ENCODE data around the gene BOK.

DNA sequence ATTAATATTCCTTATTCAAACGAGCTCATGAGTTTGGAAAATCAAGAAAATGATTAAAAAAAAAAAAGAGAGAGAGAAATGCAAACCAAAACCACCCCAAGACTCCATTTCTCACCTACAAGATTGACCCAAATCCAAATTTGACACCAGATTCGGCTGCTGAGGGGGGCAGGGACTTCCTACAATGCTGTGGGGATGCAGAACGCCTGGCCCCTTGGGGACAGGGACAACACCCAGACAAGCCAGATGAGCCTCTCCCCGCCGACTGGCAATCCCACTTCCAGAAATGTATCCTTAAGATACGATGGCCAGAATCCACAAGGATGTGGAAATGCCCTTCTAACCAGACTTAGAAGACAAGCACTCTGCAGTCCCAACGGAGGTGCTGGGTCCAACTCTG, 20.7 kb downstream of the BOK start:
- no peak for TF ChIP-seq CBX5 (IDR thresholded peaks at IDR 0.05; ENCODE audit: low read depth)
- TF ChIP-seq, protein P1, sequence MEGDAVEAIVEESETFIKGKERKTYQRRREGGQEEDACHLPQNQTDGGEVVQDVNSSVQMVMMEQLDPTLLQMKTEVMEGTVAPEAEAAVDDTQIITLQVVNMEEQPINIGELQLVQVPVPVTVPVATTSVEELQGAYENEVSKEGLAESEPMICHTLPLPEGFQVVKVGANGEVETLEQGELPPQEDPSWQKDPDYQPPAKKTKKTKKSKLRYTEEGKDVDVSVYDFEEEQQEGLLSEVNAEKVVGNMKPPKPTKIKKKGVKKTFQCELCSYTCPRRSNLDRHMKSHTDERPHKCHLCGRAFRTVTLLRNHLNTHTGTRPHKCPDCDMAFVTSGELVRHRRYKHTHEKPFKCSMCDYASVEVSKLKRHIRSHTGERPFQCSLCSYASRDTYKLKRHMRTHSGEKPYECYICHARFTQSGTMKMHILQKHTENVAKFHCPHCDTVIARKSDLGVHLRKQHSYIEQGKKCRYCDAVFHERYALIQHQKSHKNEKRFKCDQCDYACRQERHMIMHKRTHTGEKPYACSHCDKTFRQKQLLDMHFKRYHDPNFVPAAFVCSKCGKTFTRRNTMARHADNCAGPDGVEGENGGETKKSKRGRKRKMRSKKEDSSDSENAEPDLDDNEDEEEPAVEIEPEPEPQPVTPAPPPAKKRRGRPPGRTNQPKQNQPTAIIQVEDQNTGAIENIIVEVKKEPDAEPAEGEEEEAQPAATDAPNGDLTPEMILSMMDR (IDR thresholded peaks at IDR 0.05 in 2 of 3, conservative IDR thresholded peaks at IDR 0.05 in 1 of 3; ENCODE audit: control insufficient read depth in 2 of 3, extremely low read depth in 1 of 3, insufficient read depth in 1 of 3, low read depth in 3 of 3, low read length in 3 of 3) = no peak
- no peak for TF ChIP-seq BACH1 (IDR thresholded peaks at IDR 0.05; ENCODE audit: borderline replicate concordance)
- TF ChIP-seq, protein P2, sequence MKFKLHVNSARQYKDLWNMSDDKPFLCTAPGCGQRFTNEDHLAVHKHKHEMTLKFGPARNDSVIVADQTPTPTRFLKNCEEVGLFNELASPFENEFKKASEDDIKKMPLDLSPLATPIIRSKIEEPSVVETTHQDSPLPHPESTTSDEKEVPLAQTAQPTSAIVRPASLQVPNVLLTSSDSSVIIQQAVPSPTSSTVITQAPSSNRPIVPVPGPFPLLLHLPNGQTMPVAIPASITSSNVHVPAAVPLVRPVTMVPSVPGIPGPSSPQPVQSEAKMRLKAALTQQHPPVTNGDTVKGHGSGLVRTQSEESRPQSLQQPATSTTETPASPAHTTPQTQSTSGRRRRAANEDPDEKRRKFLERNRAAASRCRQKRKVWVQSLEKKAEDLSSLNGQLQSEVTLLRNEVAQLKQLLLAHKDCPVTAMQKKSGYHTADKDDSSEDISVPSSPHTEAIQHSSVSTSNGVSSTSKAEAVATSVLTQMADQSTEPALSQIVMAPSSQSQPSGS (IDR thresholded peaks at IDR 0.05; ENCODE audit: low read length) = no peak
- no peak for TF ChIP-seq CHD4 (IDR thresholded peaks at IDR 0.05)
- no peak for TF ChIP-seq JUND (IDR thresholded peaks at IDR 0.05; ENCODE audit: low read depth, low read length)
- TF ChIP-seq, protein P3, sequence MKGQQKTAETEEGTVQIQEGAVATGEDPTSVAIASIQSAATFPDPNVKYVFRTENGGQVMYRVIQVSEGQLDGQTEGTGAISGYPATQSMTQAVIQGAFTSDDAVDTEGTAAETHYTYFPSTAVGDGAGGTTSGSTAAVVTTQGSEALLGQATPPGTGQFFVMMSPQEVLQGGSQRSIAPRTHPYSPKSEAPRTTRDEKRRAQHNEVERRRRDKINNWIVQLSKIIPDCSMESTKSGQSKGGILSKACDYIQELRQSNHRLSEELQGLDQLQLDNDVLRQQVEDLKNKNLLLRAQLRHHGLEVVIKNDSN (IDR thresholded peaks at IDR 0.05; ENCODE audit: borderline replicate concordance, extremely low read length, insufficient read depth, low read depth, low read length) = no peak
- TF ChIP-seq FOXM1 (IDR thresholded peaks at IDR 0.05; ENCODE audit: low read depth, low read length) = no peak
- no peak for TF ChIP-seq SMAD5 (IDR thresholded peaks at IDR 0.05; ENCODE audit: low read depth)

Data from GM12878 (cell line).